H1 (cell line): ENCODE measurements around the gene CEP89. TPM values are rescaled to one million over a fixed set of nuclear protein-coding genes. Genes with fewer than 3 reads are reported as not detected.

Experiments used
- CTCF ChIA-PET: fragments of 300-600 bp; sonication (Branson Sonifier 250); formaldehyde crosslinking; loops from one replicate; lab custom pipeline; 2021; ENCODE audit not compliant: partially characterized antibody; lab: Charles Lee
- POLR2A ChIA-PET: fragments of 300-600 bp; sonication (Branson Sonifier 250); formaldehyde crosslinking; loops from one replicate; lab custom pipeline; 2021; ENCODE audit warnings: inconsistent platforms; ENCODE audit not compliant: partially characterized antibody; lab: Charles Lee
- DNase-seq, 2 experiments: peaks; one replicate each; pipeline versions ENCODE4 v3.0.0 to v3.0.0-alpha.2; 2010 to 2022; ENCODE audit warnings: low spot score in 2 of 2, low read depth in 1 of 2, mixed read lengths in 1 of 2
- FAIRE-seq: peaks from 2 replicates; lab custom pipeline; 2011; peaks lifted over from hg19 to GRCh38; lab: Jason Lieb, UNC
- H2AFZ ChIP-seq: 2 replicates; pipeline ENCODE4 v1.8.1; 2012; ENCODE audit warnings: low read length, inconsistent platforms
- H2AK5ac ChIP-seq: 2 replicates; pipeline ENCODE4 v1.6.1; 2013; ENCODE audit warnings: low read depth, low read length
- H2BK120ac ChIP-seq: replicated peaks from 2 replicates; pipeline ENCODE3; 2013; ENCODE audit warnings: low read depth, low read length, inconsistent platforms
- H2BK12ac ChIP-seq: 2 replicates; pipeline ENCODE4 v1.6.1; 2013; ENCODE audit warnings: low read depth, low read length
- H2BK15ac ChIP-seq: 2 replicates; pipeline ENCODE4 v1.6.1; 2013; ENCODE audit warnings: low read length
- H2BK20ac ChIP-seq: 2 replicates; pipeline ENCODE4 v1.6.1; 2013; ENCODE audit warnings: low read length
- H2BK5ac ChIP-seq: 2 replicates; pipeline ENCODE4 v1.6.1; 2013; ENCODE audit warnings: low read depth, low read length
- H3K14ac ChIP-seq: 2 replicates; pipeline ENCODE4 v1.6.1; 2013; ENCODE audit warnings: inconsistent platforms; ENCODE audit not compliant: insufficient read length
- H3K18ac ChIP-seq: 2 replicates; pipeline ENCODE4 v1.6.1; 2013; ENCODE audit warnings: low read length; ENCODE audit errors: extremely low read depth
- H3K23ac ChIP-seq: 2 replicates; pipeline ENCODE4 v1.6.1; 2013; ENCODE audit warnings: inconsistent platforms; ENCODE audit not compliant: insufficient read length
- H3K23me2 ChIP-seq: 2 replicates; pipeline ENCODE4 v1.6.1; 2013; ENCODE audit warnings: low read depth, low read length
- H3K27ac ChIP-seq: 2 replicates; pipeline ENCODE4 v1.6.1; 2011; ENCODE audit warnings: low read depth, low read length, inconsistent platforms
- H3K27me3 ChIP-seq, 4 experiments: replicated peaks in 1 of 4; 1 replicate in 1 of 4; 2 replicates in 3 of 4; pipeline versions ENCODE4 v1.6.1 to v1.8.1; 2011 to 2013; ENCODE audit warnings: low read length in 3 of 4, mild to moderate bottlenecking in 3 of 4, inconsistent platforms in 2 of 4, mixed read lengths in 2 of 4, moderate library complexity in 1 of 4; ENCODE audit not compliant: control insufficient read depth in 3 of 4, insufficient read depth in 3 of 4; ENCODE audit errors: extremely low read depth in 1 of 4
- H3K36me3 ChIP-seq, 4 experiments: 2 replicates each; pipeline versions ENCODE4 v1.6.1 to v1.8.1; 2011 to 2013; ENCODE audit warnings: mild to moderate bottlenecking in 4 of 4, low read length in 3 of 4, moderate library complexity in 2 of 4, control low read depth in 1 of 4, inconsistent platforms in 1 of 4; ENCODE audit not compliant: insufficient read depth in 4 of 4, control insufficient read depth in 2 of 4
- H3K4ac ChIP-seq: replicated peaks from 2 replicates; pipeline ENCODE3; 2013; ENCODE audit warnings: low read length, low read depth, mixed read lengths, inconsistent platforms; ENCODE audit not compliant: insufficient read length
- H3K4me1 ChIP-seq, 4 experiments: replicated peaks in 1 of 4; 1 replicate in 1 of 4; 2 replicates in 3 of 4; pipeline versions ENCODE4 v1.6.1 to v1.8.1; 2011 to 2013; ENCODE audit warnings: low read length in 3 of 4, inconsistent platforms in 2 of 4, mixed read lengths in 1 of 4; ENCODE audit not compliant: insufficient read depth in 4 of 4, control insufficient read depth in 3 of 4
- H3K4me2 ChIP-seq, 2 experiments: 2 replicates each; pipeline versions ENCODE4 v1.6.1 to v1.8.1; 2011 to 2013; ENCODE audit warnings: low read depth in 2 of 2, low read length in 2 of 2, control low read depth in 1 of 2, inconsistent platforms in 1 of 2, mild to moderate bottlenecking in 1 of 2; ENCODE audit not compliant: insufficient read depth in 1 of 2
- H3K4me3 ChIP-seq, 4 experiments: fragments of 200-600, 300-600 bp in 1 of 4; sonication (generic), shearing (Covaris generic), sonication (Bioruptor Twin) in 1 of 4; 2 replicates each; pipeline versions ENCODE4 v1.5.1 to v1.8.1; 2011 to 2016; ENCODE audit warnings: low read length in 4 of 4, low read depth in 3 of 4, control low read depth in 2 of 4, inconsistent platforms in 2 of 4, mild to moderate bottlenecking in 2 of 4, mixed read lengths in 1 of 4, moderate library complexity in 1 of 4; ENCODE audit not compliant: insufficient read depth in 2 of 4; ENCODE audit errors: extremely low read depth in 1 of 4
- H3K56ac ChIP-seq: replicated peaks from 2 replicates; pipeline ENCODE3; 2013; ENCODE audit warnings: low read depth, mild to moderate bottlenecking, mixed read lengths, low read length, inconsistent platforms; ENCODE audit not compliant: insufficient read length
- H3K79me1 ChIP-seq: 2 replicates; pipeline ENCODE4 v1.6.1; 2013; ENCODE audit warnings: low read depth, low read length, control low read depth
- H3K79me2 ChIP-seq, 2 experiments: 2 replicates each; pipeline versions ENCODE4 v1.6.1 to v1.8.1; 2012 to 2013; ENCODE audit warnings: low read length in 2 of 2, mild to moderate bottlenecking in 2 of 2, inconsistent platforms in 1 of 2; ENCODE audit not compliant: insufficient read depth in 2 of 2, control insufficient read depth in 1 of 2
- H3K9ac ChIP-seq, 4 experiments: replicated peaks in 1 of 4; 1 replicate in 1 of 4; 2 replicates in 3 of 4; pipeline versions ENCODE4 v1.6.1 to v1.8.1; 2011 to 2013; ENCODE audit warnings: low read depth in 3 of 4, low read length in 3 of 4, control low read depth in 2 of 4, mild to moderate bottlenecking in 2 of 4, moderate library complexity in 2 of 4, inconsistent platforms in 1 of 4; ENCODE audit errors: extremely low read depth in 1 of 4
- H3K9me3 ChIP-seq, 2 experiments: 2 replicates each; pipeline versions ENCODE4 v1.6.1 to v1.8.1; 2012 to 2013; ENCODE audit warnings: mild to moderate bottlenecking in 2 of 2, moderate library complexity in 2 of 2, control low read depth in 1 of 2, inconsistent platforms in 1 of 2, low read depth in 1 of 2, low read length in 1 of 2, mixed read lengths in 1 of 2; ENCODE audit not compliant: insufficient read depth in 2 of 2
- H4K20me1 ChIP-seq, 2 experiments: replicated peaks in 1 of 2; 2 replicates each; pipeline versions ENCODE3 to v1.8.1; 2011 to 2013; ENCODE audit warnings: inconsistent platforms in 2 of 2, low read length in 2 of 2, mild to moderate bottlenecking in 1 of 2; ENCODE audit not compliant: insufficient read depth in 2 of 2, control insufficient read depth in 1 of 2
- H4K5ac ChIP-seq: 2 replicates; pipeline ENCODE4 v1.6.1; 2013; ENCODE audit warnings: low read length, low read depth, mixed read lengths, inconsistent platforms; ENCODE audit not compliant: insufficient read length
- H4K8ac ChIP-seq: 2 replicates; pipeline ENCODE4 v1.8.0; 2013; ENCODE audit warnings: mild to moderate bottlenecking, moderate library complexity, low read length, inconsistent platforms; ENCODE audit not compliant: insufficient read depth; ENCODE audit errors: extremely low read depth
- H4K91ac ChIP-seq: replicated peaks from 2 replicates; pipeline ENCODE3; 2013; ENCODE audit warnings: low read length, mixed read lengths, inconsistent platforms; ENCODE audit not compliant: insufficient read length
- BACH1 ChIP-seq: IDR thresholded peaks from 2 replicates; pipeline ENCODE4 v1.6.1; 2012; ENCODE audit warnings: low read length, improper control_type of control experiment
- BRCA1 ChIP-seq: IDR thresholded peaks from 2 replicates; pipeline ENCODE4 v1.6.1; 2012; ENCODE audit warnings: low read depth, low read length, improper control_type of control experiment
- CBX5 ChIP-seq: fragments of 300-800, 300-1000 bp; sonication (generic); IDR thresholded peaks from 2 replicates; pipeline ENCODE4 v1.7.1; 2016; ENCODE audit warnings: antibody characterized with exemption, low read length, low read depth
- CEBPB ChIP-seq: IDR thresholded peaks from 2 replicates; pipeline ENCODE4 v1.6.1; 2012; ENCODE audit warnings: low read depth, low read length
- CHD2 ChIP-seq: IDR thresholded peaks from 2 replicates; pipeline ENCODE4 v1.6.1; 2012; ENCODE audit warnings: low read length, improper control_type of control experiment
- CREB1 ChIP-seq: IDR thresholded peaks from 2 replicates; pipeline ENCODE4 v1.6.1; 2012; ENCODE audit warnings: inconsistent platforms
- KDM1A ChIP-seq: fragments of 200-600, 300-600 bp; sonication (generic); IDR thresholded peaks from 2 replicates; pipeline ENCODE4 v1.7.1; 2016; ENCODE audit warnings: mild to moderate bottlenecking, low read length, borderline replicate concordance
- KDM5A ChIP-seq: fragments of 200-600 bp; IDR thresholded peaks from 2 replicates; pipeline ENCODE4 v1.7.1; 2012; ENCODE audit warnings: mild to moderate bottlenecking, low read length, inconsistent platforms, mixed read lengths
- NANOG ChIP-seq: IDR thresholded peaks from 2 replicates; pipeline ENCODE4 v1.6.1; 2011; ENCODE audit warnings: low read length, low read depth, mild to moderate bottlenecking, inconsistent platforms; ENCODE audit not compliant: insufficient read depth, poor library complexity, severe bottlenecking
- RFX5 ChIP-seq: IDR thresholded peaks from 2 replicates; pipeline ENCODE4 v1.6.1; 2011; ENCODE audit warnings: low read depth, low read length, improper control_type of control experiment, borderline replicate concordance
- SAP30 ChIP-seq: fragments of 300-600 bp; sonication (generic); IDR thresholded peaks from 2 replicates; pipeline ENCODE4 v1.7.1; 2012; ENCODE audit warnings: low read length, moderate library complexity, mild to moderate bottlenecking, inconsistent platforms; ENCODE audit not compliant: insufficient read depth, insufficient replicate concordance
- SP1 ChIP-seq: IDR thresholded peaks from 2 replicates; pipeline ENCODE4 v1.6.1; 2011; ENCODE audit warnings: low read depth, low read length
- TAF7 ChIP-seq: optimal IDR thresholded peaks from 2 replicates; pipeline ENCODE3; 2011; ENCODE audit warnings: low read depth, mild to moderate bottlenecking, inconsistent platforms, low read length, moderate library complexity, borderline replicate concordance
- YY1 ChIP-seq: IDR thresholded peaks from 2 replicates; pipeline ENCODE4 v1.6.1; 2011; ENCODE audit warnings: low read depth, mild to moderate bottlenecking, low read length
- ZNF274 ChIP-seq: IDR thresholded peaks from 2 replicates; pipeline ENCODE4 v1.7.0; 2012; ENCODE audit warnings: low read length, borderline replicate concordance; ENCODE audit errors: extremely low read depth
- WGBS, 2 experiments: shearing (Covaris generic) in 1 of 2; methylation state at CpG; one replicate each; pipeline versions ENCODE4 v1.1.6 to v1.1.7; 2013 to 2015; ENCODE audit warnings: low lambda C conversion rate in 2 of 2, mixed read lengths in 2 of 2, inconsistent platforms in 1 of 2, low coverage in 1 of 2, missing lambda C conversion rate in 1 of 2; ENCODE audit not compliant: insufficient replicate concordance in 2 of 2, insufficient coverage in 1 of 2, insufficient read length in 1 of 2; ENCODE audit errors: extremely low coverage in 1 of 2, missing lambda C conversion rate in 1 of 2; 5-methylcytosine and 5-hydroxymethylcytosine counted together
- polyA plus RNA-seq, 7 experiments: library from polyadenylated mRNA; depleted of rRNA in 3 of 7; stranded (reverse) in 5 of 7; unstranded in 2 of 7; fragments of >200 nt in 5 of 7; fragments of 200-250 nt in 2 of 7; gene quantifications; 1 replicate in 5 of 7; 2 replicates in 1 of 7; 4 replicates in 1 of 7; pipeline versions ENCODE4 v1.2.1 to v1.2.3, GENCODE V29; 2011 to 2013; ENCODE audit warnings: missing spikeins in 2 of 7, mixed read lengths in 2 of 7
- total RNA-seq: library from RNA; stranded (reverse); fragmentation: NEBNext Ultra II Directional; extraction: Animal tissue kit (Norgen Biotek cat#: 25700); gene quantifications from 2 replicates; pipeline ENCODE4 v1.2.1, GENCODE V29; 2021
- TF ChIP-seq, protein P1 (sequence below): IDR thresholded peaks from 2 replicates; pipeline ENCODE4 v1.6.1; 2012; ENCODE audit warnings: inconsistent platforms

CEP89 gene
- total and polyA plus RNA-seq, 2 of the 8 experiments (the other 6 are each of a cell fraction or from before 2014, with no cell fraction given): 23.0 to 23.6 TPM

DNA sequence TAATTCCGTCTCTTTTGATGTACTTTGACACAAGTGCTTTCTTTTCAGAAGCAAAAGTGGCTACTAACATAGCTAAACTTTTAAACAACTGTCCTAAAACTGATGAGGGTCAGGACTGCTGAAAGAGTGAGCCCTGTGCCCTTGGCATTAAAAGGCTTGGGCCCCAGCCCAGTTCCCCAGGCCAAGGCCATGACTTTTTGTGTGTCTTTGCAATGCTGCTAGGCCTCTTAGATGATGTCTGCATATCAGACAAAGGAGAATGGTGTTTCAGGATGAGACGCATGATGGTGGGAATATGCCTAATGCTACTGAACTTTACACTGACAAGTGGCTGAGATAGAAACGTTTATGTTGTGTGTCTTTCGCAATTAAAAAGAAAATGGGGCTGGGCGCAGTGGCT lies 140.1 kb downstream of the CEP89 start:
- Histone ChIP-seq H2BK20ac (no peak overlapping the region), H3K23me2 (no peaks in the 10 kb centered on the region), H2BK120ac (no peak overlapping the region), H4K8ac (no peak overlapping the region), H3K4me2 (no peak overlapping the region), H2AK5ac (no peak overlapping the region), H3K36me3 (no peaks in the 10 kb centered on the region), H2BK5ac (no peak overlapping the region), H3K27me3 (no peaks in the 10 kb centered on the region), H3K18ac (no peak overlapping the region), H3K27ac (no peak overlapping the region), H3K79me1 (no peaks in the 10 kb centered on the region), H4K5ac (no peak overlapping the region), H2BK15ac (no peak overlapping the region), H3K56ac (no peak overlapping the region), H4K91ac (no peak overlapping the region), H3K4ac (no peak overlapping the region), H3K9me3 (no peaks in the 10 kb centered on the region), H3K4me3 (no peak overlapping the region), H3K4me1 (peaks cover 0 to 9% (median 4%) of the 10 kb centered on the region in 4 experiments; a peak in 5 of 7 replicates), H3K23ac (no peak overlapping the region), H2AFZ (no peak overlapping the region), H3K79me2 (no peaks in the 10 kb centered on the region), H4K20me1 (no peaks in the 10 kb centered on the region), H3K14ac (no peak overlapping the region), H3K9ac (no peak overlapping the region), H2BK12ac (no peak overlapping the region)
- ChIA-PET CTCF (no interaction called here), POLR2A (no interaction called here)
- 85% methylated on average over 5 of the region's 5 CpGs; no CpG with 5 or more reads in 1 of the 2 experiments for WGBS, 2 experiments
- no peak for DNase-seq
- no peak for FAIRE-seq
- TF ChIP-seq TAF7 (no peak), YY1 (no peak), BRCA1 (no peak), NANOG (no peak), CBX5 (no peak), RFX5 (no peak), SAP30 (no peak), SP1 (no peak), KDM5A (no peak), KDM1A (no peak), BACH1 (no peak), ZNF274 (no peak), CEBPB (no peak), CHD2 (no peak), CREB1 (no peak)
- TF ChIP-seq, protein P1, sequence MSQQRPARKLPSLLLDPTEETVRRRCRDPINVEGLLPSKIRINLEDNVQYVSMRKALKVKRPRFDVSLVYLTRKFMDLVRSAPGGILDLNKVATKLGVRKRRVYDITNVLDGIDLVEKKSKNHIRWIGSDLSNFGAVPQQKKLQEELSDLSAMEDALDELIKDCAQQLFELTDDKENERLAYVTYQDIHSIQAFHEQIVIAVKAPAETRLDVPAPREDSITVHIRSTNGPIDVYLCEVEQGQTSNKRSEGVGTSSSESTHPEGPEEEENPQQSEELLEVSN: no peak
